GM12873 (cell line): ENCODE data around the gene SSBP3.

Experiments
- TF ChIP-seq, protein P1 (sequence below): IDR thresholded peaks from 2 replicates; pipeline ENCODE4 v1.5.1; 2012; ENCODE audit warnings: low read depth, mild to moderate bottlenecking, moderate library complexity, low read length, control low read depth; ENCODE audit not compliant: insufficient read depth; ENCODE audit errors: missing control alignments

Gene SSBP3

DNA sequence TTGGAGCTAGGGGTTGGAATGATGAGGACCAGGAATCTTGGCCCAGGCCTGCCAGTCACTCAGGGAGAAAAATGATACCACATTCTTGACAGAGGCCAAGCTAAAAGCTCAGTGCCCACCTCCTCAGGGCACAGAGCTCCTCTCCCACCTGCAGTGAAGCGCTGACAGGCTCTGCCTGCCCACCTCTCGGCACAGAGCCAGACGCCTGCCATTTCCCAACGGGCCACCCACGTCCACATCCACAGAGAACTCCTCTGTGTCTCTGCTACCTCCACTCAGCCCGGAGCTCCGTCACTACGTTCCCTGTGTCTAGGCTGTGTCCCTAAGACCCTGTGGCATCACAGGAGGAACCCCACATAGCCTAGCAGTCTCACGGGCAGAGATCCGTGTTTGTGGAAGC, 145.4 kb downstream of the SSBP3 start:
- TF ChIP-seq, protein P1, sequence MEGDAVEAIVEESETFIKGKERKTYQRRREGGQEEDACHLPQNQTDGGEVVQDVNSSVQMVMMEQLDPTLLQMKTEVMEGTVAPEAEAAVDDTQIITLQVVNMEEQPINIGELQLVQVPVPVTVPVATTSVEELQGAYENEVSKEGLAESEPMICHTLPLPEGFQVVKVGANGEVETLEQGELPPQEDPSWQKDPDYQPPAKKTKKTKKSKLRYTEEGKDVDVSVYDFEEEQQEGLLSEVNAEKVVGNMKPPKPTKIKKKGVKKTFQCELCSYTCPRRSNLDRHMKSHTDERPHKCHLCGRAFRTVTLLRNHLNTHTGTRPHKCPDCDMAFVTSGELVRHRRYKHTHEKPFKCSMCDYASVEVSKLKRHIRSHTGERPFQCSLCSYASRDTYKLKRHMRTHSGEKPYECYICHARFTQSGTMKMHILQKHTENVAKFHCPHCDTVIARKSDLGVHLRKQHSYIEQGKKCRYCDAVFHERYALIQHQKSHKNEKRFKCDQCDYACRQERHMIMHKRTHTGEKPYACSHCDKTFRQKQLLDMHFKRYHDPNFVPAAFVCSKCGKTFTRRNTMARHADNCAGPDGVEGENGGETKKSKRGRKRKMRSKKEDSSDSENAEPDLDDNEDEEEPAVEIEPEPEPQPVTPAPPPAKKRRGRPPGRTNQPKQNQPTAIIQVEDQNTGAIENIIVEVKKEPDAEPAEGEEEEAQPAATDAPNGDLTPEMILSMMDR, result no peak

GRCh38 chr1:54259546-54260140, 146.6 kb downstream of the SSBP3 start:
- TF ChIP-seq, protein P1, result no peak

GRCh38 chr1:54257876-54258275, 148.3 kb downstream of the SSBP3 start:
- TF ChIP-seq, protein P1, result no peak

DNA sequence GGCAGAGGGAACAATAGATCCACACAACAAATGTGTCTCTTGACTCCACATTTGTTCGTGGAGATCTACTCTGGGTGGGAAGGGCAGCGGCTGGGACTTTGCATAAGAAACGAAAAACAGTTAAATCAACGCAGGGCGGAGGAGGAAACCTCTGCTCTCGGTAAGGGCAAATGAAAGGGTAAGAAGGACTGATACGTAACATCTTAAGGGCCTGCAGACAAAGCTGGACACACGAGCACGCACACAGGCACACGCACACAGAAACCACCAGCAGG, 148.9 kb downstream of the SSBP3 start:
- TF ChIP-seq, protein P1, result no peak

DNA sequence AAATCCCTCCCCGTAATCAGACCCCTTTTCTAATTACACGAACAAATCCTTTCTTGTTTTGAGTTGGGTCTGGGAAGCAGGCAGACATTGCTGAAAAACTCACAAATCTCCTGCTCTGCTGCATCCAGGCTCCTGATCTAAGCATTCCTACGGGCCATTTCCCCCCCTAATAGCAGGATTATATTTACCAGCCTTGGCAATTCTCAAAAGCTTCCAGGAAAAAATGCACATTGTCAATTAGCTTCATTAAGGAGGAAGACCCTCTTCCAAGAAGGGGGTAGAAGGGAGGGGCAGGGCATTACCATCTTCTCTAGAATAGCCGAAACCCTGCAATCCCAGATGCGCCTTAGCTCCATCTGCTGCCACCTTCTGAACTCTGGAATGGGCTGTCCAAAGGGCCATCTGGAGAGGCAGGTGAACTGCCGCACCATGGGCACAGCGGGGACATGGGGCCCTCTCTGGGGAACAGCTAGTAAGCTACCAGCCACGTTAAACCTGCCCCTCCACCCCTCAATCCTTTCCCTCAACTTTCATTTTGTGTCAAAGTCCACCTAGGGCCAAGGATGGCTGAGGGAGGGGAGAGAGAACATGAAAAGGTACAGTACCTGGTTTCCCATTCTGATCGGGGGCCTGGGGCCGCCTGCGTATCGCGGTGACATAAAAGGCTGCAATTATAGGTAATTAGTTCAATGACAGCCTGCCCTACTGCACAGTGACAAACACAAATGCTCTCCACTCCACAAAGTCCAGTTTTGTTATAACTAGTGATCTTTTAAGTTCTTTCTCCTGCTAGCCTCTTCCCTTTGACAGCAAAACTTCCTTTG, 149.5 kb downstream of the SSBP3 start:
- TF ChIP-seq, protein P1, result no peak

GRCh38 chr1:54255026-54255702, 151.0 kb downstream of the SSBP3 start:
- TF ChIP-seq, protein P1, result no peak

DNA sequence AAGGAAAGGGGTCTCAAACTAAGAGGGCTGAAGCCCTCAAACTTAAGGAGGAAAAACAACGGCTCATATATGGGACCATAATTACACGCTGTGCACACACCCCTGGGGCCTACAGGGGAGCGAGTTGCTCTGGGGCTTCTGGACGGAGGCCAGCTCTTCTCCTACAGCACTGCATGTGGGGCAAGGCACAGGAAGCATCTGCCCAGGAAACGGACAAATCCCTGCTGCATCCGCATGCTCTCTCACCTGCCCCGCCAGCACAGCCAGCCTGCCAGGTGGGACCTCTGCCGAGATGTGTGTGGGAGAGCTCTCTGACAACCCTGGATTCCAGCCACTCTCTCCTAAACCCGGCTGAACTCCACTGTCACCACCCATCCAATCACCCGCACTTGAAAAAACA, 152.1 kb downstream of the SSBP3 start:
- TF ChIP-seq, protein P1, result no peak
